T-helper 17 cell (primary cell): ENCODE measurements around the gene ZNF749. TPM values are rescaled to one million over a fixed set of nuclear protein-coding genes. Genes with fewer than 3 reads are reported as not detected.

ENCODE experiments used
- ATAC-seq: fragments of 150-1000 bp; cut with Tn5 transposase; 2 replicates; pipeline ENCODE4 v1.10.0; 2021; ENCODE audit warnings: mild to moderate bottlenecking, moderate library complexity
- DNase-seq, 3 donors: peaks; one replicate each; pipeline versions ENCODE4 v3.0.0 to v3.0.0-alpha.2; 2020 to 2021
- H3K9me3 ChIP-seq: one replicate; pipeline ENCODE4 v1.7.0; 2013; ENCODE audit warnings: low read length, mild to moderate bottlenecking; ENCODE audit not compliant: control insufficient read depth, poor library complexity, severe bottlenecking
- H3K27ac Mint-ChIP-seq: one replicate; pipeline ENCODE4 v1.8.0; 2022; ENCODE audit warnings: mild to moderate bottlenecking, moderate library complexity, mixed read lengths
- H3K27me3 Mint-ChIP-seq: one replicate; pipeline ENCODE4 v1.8.0; 2022; ENCODE audit warnings: mixed read lengths
- H3K36me3 Mint-ChIP-seq: one replicate; pipeline ENCODE4 v1.8.0; 2022; ENCODE audit warnings: low read depth, mixed read lengths
- H3K4me1 Mint-ChIP-seq: one replicate; pipeline ENCODE4 v1.8.0; 2022; ENCODE audit warnings: mild to moderate bottlenecking, mixed read lengths
- H3K4me3 Mint-ChIP-seq: one replicate; pipeline ENCODE4 v1.8.0; 2022; ENCODE audit warnings: mild to moderate bottlenecking, moderate library complexity, mixed read lengths
- total RNA-seq, 4 donors: library from RNA in 2 of 4; stranded (reverse) in 2 of 4; gene quantifications; one replicate each; pipeline ENCODE4 v1.2.3 and lab custom pipeline; 2022 to 2026

The ZNF749 gene
- 1 to 10 TPM; 5.9 to 9.8 TPM for total RNA-seq
- total RNA-seq (lab: John Stamatoyannopoulos, UW) = 10.4 to 33.4 reads per million in 2 donors

DNA sequence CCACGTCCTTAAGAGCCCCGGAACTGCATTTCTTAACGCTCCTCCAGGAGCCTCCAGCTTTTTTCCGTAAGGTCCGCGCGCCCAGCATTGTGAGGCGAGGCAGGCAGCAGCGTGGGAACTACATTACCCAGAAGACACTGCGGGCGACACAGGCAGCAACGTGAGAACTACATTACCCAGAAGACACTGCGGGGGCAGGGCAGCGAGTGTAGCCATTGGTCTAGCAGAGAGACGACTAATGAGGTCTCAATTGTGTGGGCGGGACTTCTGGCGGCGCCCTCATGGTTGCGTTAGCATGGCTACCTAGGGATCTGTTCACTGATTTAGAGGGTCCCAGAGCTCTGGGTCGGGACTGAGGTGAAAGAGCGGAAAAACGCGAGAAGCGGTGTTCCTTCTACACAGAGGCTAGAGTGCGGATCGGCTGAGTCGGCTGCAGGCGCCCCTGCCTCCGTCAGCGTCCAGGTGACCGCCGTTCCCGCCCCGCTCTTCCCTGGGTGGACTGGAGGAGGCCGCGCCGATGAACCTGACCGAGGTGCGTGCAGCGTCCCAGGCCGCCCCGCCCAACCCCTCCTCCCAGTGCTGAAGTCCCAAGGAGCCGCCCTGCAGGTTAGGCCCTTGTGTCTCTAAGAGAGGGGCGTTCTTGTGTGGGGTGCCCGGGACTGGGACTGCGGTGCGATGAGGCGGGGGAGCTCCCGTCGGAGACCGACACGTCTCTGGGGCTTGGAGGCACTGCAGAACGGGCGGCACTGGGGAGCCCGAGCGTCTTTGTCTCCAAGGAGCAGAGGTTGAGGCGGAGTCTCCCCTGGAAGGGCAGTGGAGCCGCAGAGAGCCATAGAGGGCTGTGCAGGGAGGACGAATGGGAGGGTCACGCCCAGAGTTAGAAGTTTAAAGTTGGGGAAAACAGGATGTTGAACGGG lies at the start of gene ZNF749:
TSS of gene ZNF749 (plus strand) at position 264 of the 917 bp plus-strand sequence. CDS start at position 518, 254 bp downstream.
- H3K4me3 Mint-ChIP-seq = peak within 1 kb of the TSS; percentile 96
- H3K27ac Mint-ChIP-seq = peak within 1 kb of the TSS; percentile 89
- no peaks in the 10 kb centered on the region for H3K9me3 ChIP-seq
- no peaks in the 10 kb centered on the region for H3K27me3 Mint-ChIP-seq
- DNase-seq (peak; percentile 83 to 95 (median 88)), ATAC-seq (peak; percentile 100)
- peaks cover 18% of the 10 kb centered on the region for H3K4me1 Mint-ChIP-seq
- peaks cover 5% of the 10 kb centered on the region for H3K36me3 Mint-ChIP-seq

DNA sequence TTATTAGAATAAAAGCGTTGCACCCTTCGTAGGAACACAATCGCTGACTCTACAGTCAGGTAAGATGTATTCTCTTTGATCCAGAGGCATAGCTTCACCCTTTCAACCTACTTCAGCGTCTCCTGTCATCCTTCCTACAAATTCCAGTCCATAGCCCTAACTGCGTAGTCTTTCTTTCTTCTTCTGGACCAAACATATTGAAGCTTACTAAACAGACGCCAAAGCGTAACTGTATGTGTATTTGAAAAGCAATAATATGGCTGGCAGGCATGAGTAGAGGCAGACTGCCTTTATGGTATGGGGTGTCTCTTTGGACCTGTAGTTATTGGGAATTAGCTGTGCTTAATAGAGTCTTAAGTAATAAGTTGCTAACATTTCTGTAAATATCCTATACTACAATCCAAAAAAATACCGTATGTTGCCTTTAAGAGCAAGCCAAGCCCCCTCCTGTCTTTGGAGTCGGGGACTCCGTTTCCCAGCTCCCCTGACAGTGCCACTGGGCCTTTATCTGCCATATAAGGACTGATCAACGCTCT lies 45.9 kb upstream of the ZNF749 start:
- H3K27ac Mint-ChIP-seq = peak overlapping the region; percentile 98
- peaks cover 3% of the 10 kb centered on the region for H3K36me3 Mint-ChIP-seq
- H3K9me3 ChIP-seq = no peaks in the 10 kb centered on the region
- H3K27me3 Mint-ChIP-seq = no peaks in the 10 kb centered on the region
- DNase-seq = no peak
- H3K4me1 Mint-ChIP-seq = peaks cover 11% of the 10 kb centered on the region
- ATAC-seq = no peak
- peak overlapping the region; percentile 94 for H3K4me3 Mint-ChIP-seq

DNA sequence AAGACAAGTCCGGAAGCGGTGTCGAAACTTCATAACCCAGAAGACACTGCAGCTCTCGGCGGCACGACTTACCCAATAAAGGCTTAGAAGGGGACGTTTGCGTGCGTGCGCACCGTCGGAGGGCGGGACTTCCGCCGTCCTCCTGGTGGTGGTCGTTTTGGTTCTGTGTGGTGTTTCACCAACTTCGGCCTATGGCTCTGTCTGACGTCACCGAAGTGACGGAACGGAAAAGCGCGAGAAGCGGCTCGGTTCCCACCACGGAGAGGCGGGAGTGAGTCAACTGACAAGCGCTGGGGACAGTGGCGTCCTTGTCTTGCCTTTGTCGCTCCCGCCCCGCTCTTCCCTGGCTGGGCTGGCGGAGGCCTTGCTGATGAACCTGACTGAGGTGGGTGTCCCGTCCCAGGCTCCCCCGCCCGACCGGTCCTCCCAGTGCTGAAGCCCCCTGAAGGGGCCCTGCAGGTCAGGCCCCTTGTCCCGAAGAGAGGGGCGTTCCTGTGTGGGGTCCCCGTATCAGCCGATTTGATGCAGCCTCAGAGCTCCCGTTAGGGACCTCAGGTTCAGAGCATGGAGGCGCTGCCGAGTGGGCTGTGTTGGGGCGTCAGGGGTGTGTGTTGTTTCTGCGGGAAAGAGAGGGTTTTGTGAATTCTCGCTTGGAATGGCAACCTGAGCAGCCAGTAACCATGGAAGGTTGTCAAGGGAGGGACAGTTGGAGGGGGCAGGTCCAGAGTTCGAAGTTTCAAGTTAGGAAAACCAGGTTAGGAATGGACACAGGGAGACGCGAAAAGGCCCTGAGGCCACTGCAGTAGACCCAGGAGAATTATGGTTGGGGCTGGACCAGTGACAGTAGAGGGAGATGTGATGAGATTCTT lies 45.2 kb upstream of the ZNF749 start, which contains the start of gene ZNF548:
TSS of gene ZNF548 (plus strand) at position 125 of the 869 bp plus-strand sequence. CDS start at position 371, 246 bp downstream.
- ATAC-seq = peak; percentile 97
- peaks cover 8% of the 10 kb centered on the region for H3K36me3 Mint-ChIP-seq
- peak; percentile 90 to 96 (median 91) for DNase-seq
- H3K27ac Mint-ChIP-seq = peak within 1 kb of the TSS; percentile 98
- no peaks in the 10 kb centered on the region for H3K9me3 ChIP-seq
- peak within 1 kb of the TSS; percentile 94 for H3K4me3 Mint-ChIP-seq
- peaks cover 13% of the 10 kb centered on the region for H3K4me1 Mint-ChIP-seq
- no peaks in the 10 kb centered on the region for H3K27me3 Mint-ChIP-seq

DNA sequence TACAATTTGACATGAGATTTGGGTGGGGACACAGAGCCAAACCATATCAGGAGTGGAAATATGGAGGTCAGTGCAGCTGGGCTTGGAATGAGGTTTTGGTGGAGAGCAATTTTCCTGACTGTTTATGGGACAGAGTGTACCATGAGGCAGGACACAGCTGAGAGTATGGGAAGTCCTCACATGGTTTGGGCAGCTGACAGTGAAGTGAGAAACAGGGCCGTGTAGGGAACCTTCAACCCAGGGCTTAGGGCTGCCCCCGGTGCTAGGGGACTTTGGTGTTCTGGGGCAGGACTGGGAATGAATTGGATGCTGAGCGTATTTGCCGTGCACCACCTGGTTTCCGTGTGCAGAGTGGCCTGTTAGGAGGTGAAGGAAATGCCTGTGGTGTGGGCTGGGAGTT lies 39.4 kb upstream of the ZNF749 start:
- no peak overlapping the region for H3K27ac Mint-ChIP-seq
- ATAC-seq (no peak), DNase-seq (no peak)
- H3K4me3 Mint-ChIP-seq = no peak overlapping the region
- no peaks in the 10 kb centered on the region for H3K27me3 Mint-ChIP-seq
- peaks cover 23% of the 10 kb centered on the region for H3K36me3 Mint-ChIP-seq
- H3K9me3 ChIP-seq = no peaks in the 10 kb centered on the region
- H3K4me1 Mint-ChIP-seq = peaks cover 6% of the 10 kb centered on the region

DNA sequence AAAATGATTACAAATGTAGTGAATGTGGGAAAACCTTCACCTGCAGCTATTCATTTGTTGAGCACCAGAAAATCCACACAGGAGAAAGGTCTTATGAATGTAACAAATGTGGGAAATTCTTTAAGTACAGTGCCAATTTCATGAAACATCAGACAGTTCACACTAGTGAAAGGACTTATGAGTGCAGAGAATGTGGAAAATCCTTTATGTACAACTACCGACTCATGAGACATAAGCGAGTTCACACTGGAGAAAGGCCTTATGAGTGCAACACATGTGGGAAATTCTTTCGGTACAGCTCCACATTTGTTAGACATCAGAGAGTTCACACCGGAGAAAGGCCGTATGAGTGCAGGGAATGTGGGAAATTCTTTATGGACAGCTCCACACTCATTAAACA lies 36.3 kb upstream of the ZNF749 start:
- no peak overlapping the region for H3K27ac Mint-ChIP-seq
- H3K4me1 Mint-ChIP-seq = peaks cover 2% of the 10 kb centered on the region
- peaks cover 27% of the 10 kb centered on the region for H3K36me3 Mint-ChIP-seq
- no peak overlapping the region for H3K4me3 Mint-ChIP-seq
- no peak for DNase-seq
- H3K9me3 ChIP-seq = no peaks in the 10 kb centered on the region
- no peak for ATAC-seq
- no peaks in the 10 kb centered on the region for H3K27me3 Mint-ChIP-seq

DNA sequence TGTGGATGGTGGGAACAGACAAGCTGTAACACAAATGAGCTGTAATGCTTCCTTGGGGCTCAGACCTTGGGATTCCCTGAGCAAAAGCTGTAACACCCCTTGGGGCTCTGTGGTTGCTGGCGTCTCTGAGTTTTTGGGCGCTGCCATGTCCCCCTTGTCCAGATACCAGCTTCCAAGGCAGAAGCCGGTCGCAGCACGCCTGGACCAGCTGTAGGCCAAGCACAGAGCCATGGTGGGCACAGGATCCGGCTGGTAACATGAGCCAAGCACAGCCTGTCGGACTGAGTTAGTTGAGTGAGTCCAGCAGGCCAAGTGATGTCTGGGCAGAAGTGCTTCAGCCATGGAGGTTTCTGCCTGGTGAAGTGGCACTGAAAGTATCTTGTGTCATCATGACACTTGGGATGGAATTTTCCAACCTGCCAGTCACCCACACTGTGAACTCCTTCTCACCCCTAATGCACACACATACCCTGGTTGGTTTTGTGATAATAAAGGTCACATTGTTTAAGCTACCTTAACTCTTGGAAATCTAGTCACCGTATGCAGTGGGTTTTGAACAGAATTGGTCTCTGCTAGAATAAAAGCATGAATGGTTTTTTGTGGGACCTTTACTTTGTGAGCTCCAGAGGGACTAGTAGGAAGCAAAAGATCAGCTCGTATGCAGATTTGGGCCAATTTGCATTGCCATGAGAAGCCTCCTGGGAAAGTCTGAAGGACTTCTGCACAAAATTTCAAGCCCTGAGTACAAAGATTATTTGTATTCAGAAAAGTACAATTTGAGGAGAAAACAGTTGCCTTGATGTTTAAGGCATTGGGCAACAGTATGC lies 31.2 kb upstream of the ZNF749 start:
- Mint-ChIP-seq H3K27ac (no peak overlapping the region), H3K4me1 (peaks cover 5% of the 10 kb centered on the region), H3K4me3 (peak overlapping the region; percentile 25), H3K36me3 (peaks cover 4% of the 10 kb centered on the region), H3K27me3 (no peaks in the 10 kb centered on the region)
- DNase-seq (no peak), ATAC-seq (no peak)
- no peaks in the 10 kb centered on the region for H3K9me3 ChIP-seq

DNA sequence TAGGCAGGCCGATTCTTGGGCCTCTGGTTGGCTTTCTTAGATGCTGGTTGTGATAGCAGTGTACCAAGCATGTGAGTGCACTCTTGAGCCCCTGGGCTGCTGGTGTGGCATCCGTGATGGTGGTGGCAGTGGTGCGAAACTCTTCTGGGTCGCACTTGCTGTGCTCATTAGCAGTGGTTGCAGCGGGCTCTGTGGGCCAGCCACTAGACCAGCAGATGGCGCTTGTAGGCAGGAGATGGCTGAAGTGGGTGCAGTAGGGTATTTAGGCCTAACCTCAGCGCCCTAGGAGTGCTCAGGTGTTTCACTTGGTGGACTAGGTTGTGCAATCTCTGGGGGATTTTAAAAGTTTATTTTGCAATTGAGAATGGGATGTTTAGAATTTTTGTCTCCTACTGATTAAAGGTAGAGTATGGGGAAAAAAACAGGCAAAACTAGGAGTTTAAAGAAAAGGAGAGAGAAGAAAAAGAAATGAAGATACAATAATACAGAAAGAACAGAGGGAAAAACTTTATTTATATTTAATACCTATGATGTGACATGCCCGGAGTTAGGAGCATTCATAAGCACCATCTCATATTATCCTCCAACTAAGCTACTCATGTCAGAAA lies 28.5 kb upstream of the ZNF749 start:
- Mint-ChIP-seq H3K36me3 (no peaks in the 10 kb centered on the region), H3K27ac (no peak overlapping the region), H3K4me3 (no peak overlapping the region), H3K27me3 (no peaks in the 10 kb centered on the region), H3K4me1 (peaks cover 11% of the 10 kb centered on the region)
- DNase-seq = peak; percentile 24 to 59 (median 33)
- H3K9me3 ChIP-seq = no peaks in the 10 kb centered on the region
- ATAC-seq = peak; percentile 40

DNA sequence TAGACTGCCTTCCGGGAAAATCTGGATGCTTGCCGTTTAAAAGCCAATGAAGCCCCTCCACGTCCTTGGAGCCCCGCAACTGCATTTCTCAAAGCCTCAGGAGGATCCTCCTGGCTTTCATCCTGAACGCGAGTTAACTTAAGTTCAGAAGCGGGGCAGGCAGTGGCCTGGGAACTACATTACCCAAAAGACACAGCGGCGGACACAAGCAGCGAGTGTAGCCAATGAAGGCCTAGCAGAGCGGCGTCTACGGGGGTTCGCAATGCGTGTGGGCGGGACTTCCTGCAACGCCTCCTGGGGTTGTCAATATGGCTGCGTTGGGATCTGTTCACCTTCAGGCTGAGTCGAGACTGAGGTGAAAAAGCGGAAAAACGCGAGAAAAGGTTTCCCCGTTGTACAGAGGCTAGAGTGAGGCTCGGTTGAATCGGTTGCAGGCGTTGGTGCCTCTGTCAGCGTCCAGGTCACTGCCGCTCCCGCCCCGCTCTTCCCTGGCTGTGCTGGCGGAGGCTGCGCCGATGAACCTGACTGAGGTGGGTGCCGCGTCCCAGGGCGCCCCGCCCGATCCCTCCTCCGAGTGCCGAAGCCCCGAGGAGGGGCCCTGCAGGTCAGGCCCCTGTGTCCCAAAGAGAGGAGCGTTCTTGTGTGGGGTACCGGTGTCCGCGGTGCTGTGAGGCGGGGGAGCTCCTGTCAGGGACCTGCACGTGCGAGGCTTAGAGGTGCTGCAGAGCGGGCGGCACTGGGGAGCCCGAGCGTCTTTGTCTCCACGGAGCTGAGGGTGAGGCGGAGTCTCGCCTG lies 24.1 kb upstream of the ZNF749 start, which contains the start of gene ZNF17:
TSS of gene ZNF17 (plus strand) at position 285 of the 795 bp plus-strand sequence. CDS start 2,455 bp downstream, outside the sequence.
- H3K27me3 Mint-ChIP-seq = no peaks in the 10 kb centered on the region
- peak; percentile 81 for DNase-seq
- H3K4me1 Mint-ChIP-seq = peaks cover 14% of the 10 kb centered on the region
- ATAC-seq = peak; percentile 100
- H3K27ac Mint-ChIP-seq = peak within 1 kb of the TSS; percentile 91
- H3K36me3 Mint-ChIP-seq = peaks cover 5% of the 10 kb centered on the region
- H3K9me3 ChIP-seq = no peaks in the 10 kb centered on the region
- H3K4me3 Mint-ChIP-seq = peak within 1 kb of the TSS; percentile 93

DNA sequence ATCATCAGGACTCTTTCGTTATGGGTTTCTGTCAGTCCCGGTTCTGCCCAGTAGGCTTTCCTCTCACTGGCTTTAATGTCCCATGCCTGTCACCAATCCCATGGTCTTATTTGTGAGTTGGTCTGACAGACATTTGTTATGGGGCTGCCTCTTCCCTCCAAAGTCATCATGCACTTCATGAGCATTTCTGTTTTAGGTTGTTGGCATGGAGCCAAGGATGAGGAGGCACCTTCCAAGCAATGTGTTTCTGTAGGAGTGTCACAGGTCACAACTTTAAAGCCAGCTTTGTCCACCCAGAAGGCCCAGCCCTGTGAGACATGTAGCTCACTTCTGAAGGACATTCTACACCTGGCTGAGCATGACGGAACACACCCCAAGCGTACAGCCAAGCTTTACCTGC lies 15.7 kb upstream of the ZNF749 start:
- Mint-ChIP-seq H3K27ac (no peak overlapping the region), H3K4me1 (no peaks in the 10 kb centered on the region), H3K36me3 (peaks cover 18% of the 10 kb centered on the region), H3K27me3 (no peaks in the 10 kb centered on the region), H3K4me3 (no peak overlapping the region)
- DNase-seq = no peak
- no peak for ATAC-seq
- peaks cover 23% of the 10 kb centered on the region for H3K9me3 ChIP-seq

DNA sequence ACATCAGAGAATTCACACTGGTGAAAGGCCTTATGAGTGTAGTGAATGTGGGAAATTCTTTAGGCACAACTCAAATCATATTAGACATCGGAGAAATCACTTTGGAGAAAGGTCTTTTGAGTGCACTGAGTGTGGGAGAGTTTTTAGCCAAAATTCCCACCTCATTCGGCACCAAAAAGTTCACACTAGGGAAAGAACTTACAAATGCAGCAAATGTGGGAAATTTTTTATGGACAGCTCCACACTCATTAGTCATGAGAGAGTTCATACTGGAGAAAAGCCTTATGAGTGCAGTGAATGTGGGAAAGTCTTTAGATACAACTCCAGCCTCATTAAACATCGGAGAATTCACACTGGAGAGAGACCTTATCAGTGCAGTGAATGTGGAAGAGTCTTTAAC lies 14.1 kb upstream of the ZNF749 start:
- H3K4me3 Mint-ChIP-seq = no peak overlapping the region
- no peaks in the 10 kb centered on the region for H3K4me1 Mint-ChIP-seq
- H3K27ac Mint-ChIP-seq = no peak overlapping the region
- H3K36me3 Mint-ChIP-seq = peaks cover 13% of the 10 kb centered on the region
- DNase-seq (no peak), ATAC-seq (no peak)
- H3K27me3 Mint-ChIP-seq = no peaks in the 10 kb centered on the region
- peaks cover 23% of the 10 kb centered on the region for H3K9me3 ChIP-seq

DNA sequence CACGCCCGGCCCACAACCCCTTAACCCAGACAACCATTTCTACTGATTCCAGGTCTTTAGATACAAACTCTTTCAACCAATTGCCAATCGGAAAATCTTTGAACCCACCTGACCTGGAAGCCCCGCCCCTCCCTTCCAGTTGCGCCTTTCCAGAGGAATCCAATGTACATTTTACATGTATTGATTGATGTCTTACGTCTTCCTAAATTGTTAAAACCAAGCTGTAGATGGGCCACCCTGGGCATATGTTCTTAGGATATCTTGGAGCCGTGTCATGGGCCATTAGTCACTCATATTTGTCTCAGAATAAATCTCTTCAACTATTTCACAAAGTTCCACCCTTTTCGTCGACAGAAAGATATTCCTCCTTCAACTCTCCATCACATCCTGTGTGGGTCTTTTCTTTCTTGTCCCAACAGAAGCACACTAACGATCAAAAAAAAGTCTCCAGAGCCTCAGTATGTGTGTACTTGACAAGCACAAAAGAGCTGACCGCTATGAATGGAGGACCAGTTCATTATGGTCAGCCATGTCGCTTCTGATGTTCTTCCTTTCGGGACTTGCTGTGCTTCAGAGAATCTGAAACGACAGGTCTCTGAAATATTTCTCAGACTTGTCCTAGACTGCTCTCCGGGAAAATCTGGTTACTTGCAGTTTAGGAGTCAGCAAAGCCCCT lies 601 bp upstream of the ZNF749 start:
- H3K4me3 Mint-ChIP-seq = peak overlapping the region; percentile 96
- no peaks in the 10 kb centered on the region for H3K9me3 ChIP-seq
- no peaks in the 10 kb centered on the region for H3K27me3 Mint-ChIP-seq
- peak; percentile 1 for ATAC-seq
- DNase-seq = no peak
- H3K4me1 Mint-ChIP-seq = peaks cover 18% of the 10 kb centered on the region
- H3K36me3 Mint-ChIP-seq = peaks cover 2% of the 10 kb centered on the region
- H3K27ac Mint-ChIP-seq = peak overlapping the region; percentile 89
